ENCODE results near the gene MARK4.

DNA sequence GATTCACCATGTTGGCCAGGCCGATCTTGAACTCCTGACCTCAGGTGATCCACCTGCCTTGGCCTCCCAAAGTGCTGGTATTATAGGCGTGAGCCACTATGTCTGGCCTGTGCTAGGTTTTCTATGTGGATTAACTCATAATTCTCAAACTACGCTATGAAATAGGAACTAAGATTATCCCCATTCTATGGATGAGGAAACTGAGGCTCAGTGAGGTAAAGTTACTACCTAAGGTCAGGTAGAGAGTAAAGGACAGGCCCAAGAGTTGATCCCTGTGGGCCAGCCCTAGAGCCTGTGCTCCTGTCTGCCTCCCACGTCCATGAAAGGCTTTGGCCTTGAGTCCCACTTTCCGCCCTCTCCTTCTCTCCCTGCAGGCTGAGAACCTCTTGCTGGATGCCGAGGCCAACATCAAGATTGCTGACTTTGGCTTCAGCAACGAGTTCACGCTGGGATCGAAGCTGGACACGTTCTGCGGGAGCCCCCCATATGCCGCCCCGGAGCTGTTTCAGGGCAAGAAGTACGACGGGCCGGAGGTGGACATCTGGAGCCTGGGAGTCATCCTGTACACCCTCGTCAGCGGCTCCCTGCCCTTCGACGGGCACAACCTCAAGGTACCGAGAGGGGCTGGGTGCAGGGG is 20.1 kb downstream of the MARK4 start:
- TF ChIP-seq, protein P1, sequence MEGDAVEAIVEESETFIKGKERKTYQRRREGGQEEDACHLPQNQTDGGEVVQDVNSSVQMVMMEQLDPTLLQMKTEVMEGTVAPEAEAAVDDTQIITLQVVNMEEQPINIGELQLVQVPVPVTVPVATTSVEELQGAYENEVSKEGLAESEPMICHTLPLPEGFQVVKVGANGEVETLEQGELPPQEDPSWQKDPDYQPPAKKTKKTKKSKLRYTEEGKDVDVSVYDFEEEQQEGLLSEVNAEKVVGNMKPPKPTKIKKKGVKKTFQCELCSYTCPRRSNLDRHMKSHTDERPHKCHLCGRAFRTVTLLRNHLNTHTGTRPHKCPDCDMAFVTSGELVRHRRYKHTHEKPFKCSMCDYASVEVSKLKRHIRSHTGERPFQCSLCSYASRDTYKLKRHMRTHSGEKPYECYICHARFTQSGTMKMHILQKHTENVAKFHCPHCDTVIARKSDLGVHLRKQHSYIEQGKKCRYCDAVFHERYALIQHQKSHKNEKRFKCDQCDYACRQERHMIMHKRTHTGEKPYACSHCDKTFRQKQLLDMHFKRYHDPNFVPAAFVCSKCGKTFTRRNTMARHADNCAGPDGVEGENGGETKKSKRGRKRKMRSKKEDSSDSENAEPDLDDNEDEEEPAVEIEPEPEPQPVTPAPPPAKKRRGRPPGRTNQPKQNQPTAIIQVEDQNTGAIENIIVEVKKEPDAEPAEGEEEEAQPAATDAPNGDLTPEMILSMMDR (conservative IDR thresholded peaks at IDR 0.05) = no peak
- no peak for TF ChIP-seq EZH2 (IDR thresholded peaks at IDR 0.05; ENCODE audit: low read depth)
